ENCODE results near the gene EPB42. TPM values are rescaled to one million over a fixed set of nuclear protein-coding genes. Genes with fewer than 3 reads are reported as not detected.

The EPB42 gene
- total and polyA plus RNA-seq, 2 experiments from 2014 or later, result not detected

DNA sequence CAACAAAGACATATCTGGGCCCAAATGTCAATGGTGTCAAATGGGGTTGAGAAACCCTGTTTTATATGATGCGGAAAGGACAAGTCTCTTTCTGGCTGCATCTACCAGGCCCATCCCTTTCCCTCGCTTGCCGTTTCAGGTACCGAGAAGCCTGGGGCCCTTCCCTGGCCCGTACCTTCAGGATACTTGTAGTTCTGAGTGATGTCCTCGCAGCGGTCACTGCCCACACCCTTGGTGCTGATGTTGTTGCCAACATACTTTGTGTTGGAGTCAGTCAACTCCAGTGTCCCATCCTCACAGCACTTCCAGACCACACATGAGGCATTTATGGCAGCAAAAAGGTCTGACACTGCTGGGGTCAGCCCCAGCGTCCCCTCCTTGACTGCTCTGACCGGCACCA lies 13.8 kb downstream of the EPB42 start:
- Histone ChIP-seq H3K27me3 (replicated peaks; ENCODE audit: insufficient read depth) (peaks cover 27% of the 10 kb centered on the region), H3K4me1 (ENCODE audit: insufficient read depth) (no peaks in the 10 kb centered on the region), H3K36me3 (ENCODE audit: low read depth) (no peaks in the 10 kb centered on the region), H3K9me3 (ENCODE audit: low read depth) (no peaks in the 10 kb centered on the region), H3K27ac (no peak overlapping the region), H3K4me3 (no peak overlapping the region), H4K20me1 (ENCODE audit: insufficient read depth) (no peaks in the 10 kb centered on the region), H3K4me2 (ENCODE audit: unreplicated experiment) (no peak overlapping the region), H3K79me2 (ENCODE audit: insufficient read depth) (no peaks in the 10 kb centered on the region), H3F3A (ENCODE audit: insufficient read depth) (no peaks in the 10 kb centered on the region), H3K9ac (no peak overlapping the region), H3K9me2 (ENCODE audit: insufficient read depth) (no peaks in the 10 kb centered on the region), H2AFZ (no peak overlapping the region)
- TF ChIP-seq EZH2phosphoT487 (IDR thresholded peaks at IDR 0.05; ENCODE audit: insufficient read depth, low read depth), result no peak
- TF ChIP-seq EZH2 (IDR thresholded peaks at IDR 0.05; ENCODE audit: insufficient read depth, poor library complexity, severe bottlenecking), result no peak
- 75 to 81% methylated on average over 9 of the region's 9 CpGs for WGBS, 2 experiments (ENCODE audit: low coverage in 1 of 2, low lambda C conversion rate in 2 of 2, missing lambda C conversion rate in 2 of 2)
- no peak for DNase-seq
- in situ Hi-C loops (cut with MboI), result no loop called here

DNA sequence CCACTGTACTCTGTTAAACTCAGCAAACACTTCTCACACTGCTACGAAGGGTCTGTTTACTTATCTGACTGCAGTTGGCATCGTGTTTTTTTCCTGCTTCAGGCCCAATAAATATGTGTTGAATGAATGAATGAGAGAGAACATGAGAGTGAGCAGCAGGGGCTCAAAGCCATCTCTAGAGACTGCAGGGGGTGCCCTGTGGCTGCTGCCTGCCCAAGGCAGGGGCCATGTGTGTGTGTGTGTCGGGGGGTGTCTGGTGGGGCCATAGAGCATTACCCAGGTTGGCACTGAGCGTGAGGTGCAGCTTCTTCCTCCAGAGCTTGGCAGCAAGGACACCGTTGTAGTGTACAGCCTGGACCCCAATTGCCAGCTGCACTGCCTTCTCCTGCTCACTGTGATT lies 14.8 kb downstream of the EPB42 start:
- TF ChIP-seq EZH2phosphoT487 (IDR thresholded peaks at IDR 0.05; ENCODE audit: insufficient read depth, low read depth) (no peak), EZH2 (IDR thresholded peaks at IDR 0.05; ENCODE audit: insufficient read depth, poor library complexity, severe bottlenecking) (no peak)
- H3K9me3 ChIP-seq (ENCODE audit: low read depth), result no peaks in the 10 kb centered on the region
- H3K4me3 ChIP-seq, result no peak overlapping the region
- no peak overlapping the region for H3K9ac ChIP-seq
- H3K27me3 ChIP-seq (replicated peaks; ENCODE audit: insufficient read depth), result peaks cover 27% of the 10 kb centered on the region
- H2AFZ ChIP-seq, result no peak overlapping the region
- DNase-seq, result no peak
- in situ Hi-C loops (cut with MboI), result no loop called here
- no peaks in the 10 kb centered on the region for H3K36me3 ChIP-seq (ENCODE audit: low read depth)
- no peaks in the 10 kb centered on the region for H3K4me1 ChIP-seq (ENCODE audit: insufficient read depth)
- WGBS, 2 experiments (ENCODE audit: low coverage in 1 of 2, low lambda C conversion rate in 2 of 2, missing lambda C conversion rate in 2 of 2), result 59 to 71% methylated on average over 5 of the region's 5 CpGs
- no peak overlapping the region for H3K27ac ChIP-seq
- H3K79me2 ChIP-seq (ENCODE audit: insufficient read depth), result no peaks in the 10 kb centered on the region
- H3F3A ChIP-seq (ENCODE audit: insufficient read depth), result no peaks in the 10 kb centered on the region
- no peaks in the 10 kb centered on the region for H3K9me2 ChIP-seq (ENCODE audit: insufficient read depth)
- H3K4me2 ChIP-seq (ENCODE audit: unreplicated experiment), result no peak overlapping the region
- no peaks in the 10 kb centered on the region for H4K20me1 ChIP-seq (ENCODE audit: insufficient read depth)

DNA sequence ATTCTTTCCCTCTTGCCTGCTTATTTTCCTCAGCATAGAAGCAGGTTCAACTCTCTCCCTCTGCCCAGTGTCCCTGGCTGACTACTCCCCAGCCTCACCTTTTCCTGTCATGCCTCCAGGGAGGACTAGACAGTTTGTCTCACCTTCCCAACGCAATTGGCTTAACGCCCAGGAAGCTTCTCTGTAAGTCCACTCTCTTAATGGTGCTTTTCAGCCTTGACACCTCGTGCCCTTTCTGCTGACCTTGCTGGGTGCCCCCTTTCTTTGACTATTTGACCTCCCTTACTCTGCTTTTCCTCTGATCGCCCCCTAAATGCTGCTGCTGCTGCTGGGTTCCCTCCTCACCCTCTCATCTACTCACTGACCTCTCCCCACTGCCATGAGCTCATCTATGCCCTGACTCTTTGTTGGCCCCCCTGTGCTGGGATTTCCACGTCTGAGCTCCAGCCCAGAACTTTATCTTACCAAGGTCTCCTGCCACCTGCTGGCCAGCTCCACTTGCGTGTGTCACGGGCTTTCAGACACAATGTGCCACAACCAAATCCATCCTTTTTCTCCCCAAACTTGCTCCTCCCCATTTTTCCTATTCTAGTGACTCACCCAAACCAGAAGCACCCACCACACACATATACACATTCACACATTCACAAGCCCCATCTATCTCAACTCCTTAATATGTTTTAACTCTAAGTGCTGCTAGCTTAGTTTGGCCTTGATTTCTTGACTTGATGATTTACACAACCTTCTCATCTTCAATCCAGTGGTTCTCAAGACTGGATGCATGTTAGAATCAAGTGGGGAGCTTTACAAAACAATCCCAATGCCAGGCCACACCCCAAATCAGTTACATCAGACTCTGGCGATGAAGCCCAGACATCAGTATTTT lies 16.6 kb downstream of the EPB42 start:
- in situ Hi-C loops (cut with MboI), result no loop called here
- Histone ChIP-seq H3K79me2 (ENCODE audit: insufficient read depth) (no peaks in the 10 kb centered on the region), H3K36me3 (ENCODE audit: low read depth) (no peaks in the 10 kb centered on the region), H3K9me2 (ENCODE audit: insufficient read depth) (no peaks in the 10 kb centered on the region), H3K27me3 (replicated peaks; ENCODE audit: insufficient read depth) (peaks cover 14% of the 10 kb centered on the region; the same call in 1 of the 2 replicates), H3K4me3 (no peak overlapping the region), H3K4me1 (ENCODE audit: insufficient read depth) (no peaks in the 10 kb centered on the region), H3K4me2 (ENCODE audit: unreplicated experiment) (no peak overlapping the region), H3K9ac (no peak overlapping the region), H2AFZ (no peak overlapping the region), H3K9me3 (ENCODE audit: low read depth) (no peaks in the 10 kb centered on the region), H4K20me1 (ENCODE audit: insufficient read depth) (no peaks in the 10 kb centered on the region), H3K27ac (no peak overlapping the region), H3F3A (ENCODE audit: insufficient read depth) (no peaks in the 10 kb centered on the region)
- TF ChIP-seq EZH2phosphoT487 (IDR thresholded peaks at IDR 0.05; ENCODE audit: insufficient read depth, low read depth), result no peak
- no peak for TF ChIP-seq EZH2 (IDR thresholded peaks at IDR 0.05; ENCODE audit: insufficient read depth, poor library complexity, severe bottlenecking)
- WGBS, 2 experiments (ENCODE audit: low coverage in 1 of 2, low lambda C conversion rate in 2 of 2, missing lambda C conversion rate in 2 of 2), result 27% methylated on average over 8 of the region's 8 CpGs
- peak; percentile 86 for DNase-seq

DNA sequence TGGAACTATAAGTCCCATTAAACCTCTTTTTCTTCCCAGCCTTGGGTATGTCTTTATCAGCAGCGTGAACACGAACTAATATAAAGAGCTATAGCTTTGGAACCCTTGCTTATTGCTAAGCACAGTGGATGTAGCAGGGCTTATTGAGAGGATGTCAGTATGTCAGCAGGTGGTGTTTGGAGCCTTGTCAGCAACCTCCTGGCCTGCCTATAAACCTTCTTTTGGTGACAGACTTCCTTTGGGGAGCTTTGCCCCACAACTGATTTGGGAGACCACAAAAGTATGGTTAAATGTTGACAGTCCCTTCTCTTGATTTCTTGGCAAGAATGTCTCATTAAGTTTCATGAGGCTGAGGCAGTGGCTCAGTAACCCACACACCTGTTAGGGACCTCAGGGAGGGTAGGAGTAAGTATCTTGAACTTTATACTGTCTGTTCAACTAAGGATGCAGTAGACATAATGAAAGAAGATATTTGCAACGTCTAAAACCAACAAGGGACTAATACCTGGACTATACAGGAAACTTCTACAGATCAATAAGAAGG lies 20.8 kb downstream of the EPB42 start:
- Histone ChIP-seq H3K36me3 (ENCODE audit: low read depth) (peaks cover 10% of the 10 kb centered on the region), H3F3A (ENCODE audit: insufficient read depth) (no peaks in the 10 kb centered on the region; the same call in 1 of the 2 replicates), H3K9me3 (ENCODE audit: low read depth) (no peaks in the 10 kb centered on the region), H3K9ac (no peak overlapping the region), H4K20me1 (ENCODE audit: insufficient read depth) (no peaks in the 10 kb centered on the region), H3K4me1 (ENCODE audit: insufficient read depth) (no peaks in the 10 kb centered on the region), H2AFZ (no peak overlapping the region), H3K79me2 (ENCODE audit: insufficient read depth) (no peaks in the 10 kb centered on the region), H3K27me3 (replicated peaks; ENCODE audit: insufficient read depth) (no peaks in the 10 kb centered on the region), H3K4me2 (ENCODE audit: unreplicated experiment) (no peak overlapping the region), H3K27ac (no peak overlapping the region), H3K4me3 (no peak overlapping the region), H3K9me2 (ENCODE audit: insufficient read depth) (no peaks in the 10 kb centered on the region)
- WGBS, 2 experiments (ENCODE audit: low coverage in 1 of 2, low lambda C conversion rate in 2 of 2, missing lambda C conversion rate in 2 of 2), result 81 to 83% methylated on average over 3 of the region's 3 CpGs
- TF ChIP-seq EZH2phosphoT487 (IDR thresholded peaks at IDR 0.05; ENCODE audit: insufficient read depth, low read depth), result no peak
- no peak for TF ChIP-seq EZH2 (IDR thresholded peaks at IDR 0.05; ENCODE audit: insufficient read depth, poor library complexity, severe bottlenecking)
- no peak for DNase-seq
- in situ Hi-C loops (cut with MboI), result no loop called here
